Measurements from ENCODE around the gene MRFAP1.

Gene MRFAP1

DNA sequence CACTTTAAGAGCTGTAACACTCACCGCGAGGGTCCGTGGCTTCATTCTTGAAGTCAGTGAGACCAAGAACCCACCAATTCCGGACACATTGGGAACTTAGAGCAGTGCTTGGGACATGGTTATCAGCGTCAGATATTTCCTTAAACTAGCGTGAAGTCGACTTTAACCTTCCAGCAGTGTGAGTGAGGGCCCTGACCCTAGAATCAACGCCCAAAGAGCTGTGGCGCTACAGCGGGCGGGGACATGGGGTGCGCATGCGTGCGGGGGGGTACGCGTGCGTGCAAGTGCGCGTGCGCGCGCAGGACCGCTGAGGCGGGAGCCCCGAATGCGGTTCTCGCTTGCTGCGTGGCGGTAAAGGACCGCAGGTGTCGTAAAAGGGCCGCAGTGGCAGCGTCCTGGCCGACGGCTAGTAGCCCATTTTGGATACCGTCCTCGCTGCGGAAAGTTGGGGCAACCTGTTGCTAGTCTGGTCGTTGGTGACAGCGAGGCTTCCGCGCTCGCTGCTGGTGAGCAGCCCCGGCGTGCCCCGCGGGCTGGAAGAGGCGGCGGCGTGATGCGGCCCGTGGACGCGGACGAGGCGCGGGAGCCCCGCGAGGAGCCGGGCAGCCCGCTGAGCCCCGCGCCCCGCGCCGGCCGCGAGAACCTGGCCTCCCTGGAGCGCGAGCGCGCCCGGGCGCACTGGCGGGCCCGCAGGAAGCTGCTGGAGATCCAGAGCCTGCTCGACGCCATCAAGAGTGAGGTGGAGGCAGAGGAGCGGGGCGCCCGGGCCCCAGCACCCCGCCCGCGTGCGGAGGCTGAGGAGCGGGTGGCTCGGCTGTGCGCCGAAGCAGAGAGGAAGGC, 33.4 kb downstream of the MRFAP1 start:
- Mint-ChIP-seq H3K27ac (peak overlapping the region; percentile 94), H3K4me1 (peaks cover 44% of the 10 kb centered on the region), H3K36me3 (ENCODE audit: low read depth) (peaks cover 70% of the 10 kb centered on the region), H3K4me3 (peak overlapping the region; percentile 89), H3K9me3 (peaks cover 14% of the 10 kb centered on the region), H3K27me3 (ENCODE audit: low read depth, poor library complexity) (peaks cover 5% of the 10 kb centered on the region)
- TF ChIP-seq, protein P1, sequence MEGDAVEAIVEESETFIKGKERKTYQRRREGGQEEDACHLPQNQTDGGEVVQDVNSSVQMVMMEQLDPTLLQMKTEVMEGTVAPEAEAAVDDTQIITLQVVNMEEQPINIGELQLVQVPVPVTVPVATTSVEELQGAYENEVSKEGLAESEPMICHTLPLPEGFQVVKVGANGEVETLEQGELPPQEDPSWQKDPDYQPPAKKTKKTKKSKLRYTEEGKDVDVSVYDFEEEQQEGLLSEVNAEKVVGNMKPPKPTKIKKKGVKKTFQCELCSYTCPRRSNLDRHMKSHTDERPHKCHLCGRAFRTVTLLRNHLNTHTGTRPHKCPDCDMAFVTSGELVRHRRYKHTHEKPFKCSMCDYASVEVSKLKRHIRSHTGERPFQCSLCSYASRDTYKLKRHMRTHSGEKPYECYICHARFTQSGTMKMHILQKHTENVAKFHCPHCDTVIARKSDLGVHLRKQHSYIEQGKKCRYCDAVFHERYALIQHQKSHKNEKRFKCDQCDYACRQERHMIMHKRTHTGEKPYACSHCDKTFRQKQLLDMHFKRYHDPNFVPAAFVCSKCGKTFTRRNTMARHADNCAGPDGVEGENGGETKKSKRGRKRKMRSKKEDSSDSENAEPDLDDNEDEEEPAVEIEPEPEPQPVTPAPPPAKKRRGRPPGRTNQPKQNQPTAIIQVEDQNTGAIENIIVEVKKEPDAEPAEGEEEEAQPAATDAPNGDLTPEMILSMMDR (IDR thresholded peaks at IDR 0.05): no peak
- peak; percentile 90 for DNase-seq

DNA sequence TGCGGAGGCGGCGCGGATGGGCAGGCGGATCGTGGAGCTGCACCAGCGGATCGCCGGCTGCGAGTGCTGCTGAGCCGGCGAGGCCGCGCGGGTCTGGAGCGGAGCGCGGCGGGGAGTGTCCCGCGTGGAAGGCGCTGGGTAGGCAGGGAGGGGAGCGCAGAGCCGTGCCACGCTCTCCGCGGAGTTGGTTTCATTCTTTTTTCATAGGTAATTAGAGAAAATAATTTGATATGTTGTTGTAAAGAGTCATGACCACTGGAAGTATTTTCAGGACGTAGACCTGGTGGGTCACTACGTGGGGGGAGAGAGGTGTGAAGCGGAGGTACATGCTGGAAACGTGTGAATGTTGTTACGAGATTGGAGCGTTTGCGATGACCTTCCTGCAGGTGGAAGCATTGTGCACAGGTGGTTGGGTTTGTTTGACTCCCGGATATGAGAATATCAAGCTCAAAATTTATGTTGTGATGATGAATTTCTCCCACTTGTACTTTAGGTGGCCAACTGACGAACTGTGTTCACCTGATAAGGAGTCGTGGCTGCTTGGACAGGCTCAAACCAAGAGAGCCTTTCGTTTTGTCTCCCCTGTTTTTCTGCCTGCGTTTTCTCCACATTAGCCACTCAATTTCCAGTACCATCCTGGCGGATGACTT, 34.1 kb downstream of the MRFAP1 start:
- peaks cover 9% of the 10 kb centered on the region for H3K9me3 Mint-ChIP-seq

DNA sequence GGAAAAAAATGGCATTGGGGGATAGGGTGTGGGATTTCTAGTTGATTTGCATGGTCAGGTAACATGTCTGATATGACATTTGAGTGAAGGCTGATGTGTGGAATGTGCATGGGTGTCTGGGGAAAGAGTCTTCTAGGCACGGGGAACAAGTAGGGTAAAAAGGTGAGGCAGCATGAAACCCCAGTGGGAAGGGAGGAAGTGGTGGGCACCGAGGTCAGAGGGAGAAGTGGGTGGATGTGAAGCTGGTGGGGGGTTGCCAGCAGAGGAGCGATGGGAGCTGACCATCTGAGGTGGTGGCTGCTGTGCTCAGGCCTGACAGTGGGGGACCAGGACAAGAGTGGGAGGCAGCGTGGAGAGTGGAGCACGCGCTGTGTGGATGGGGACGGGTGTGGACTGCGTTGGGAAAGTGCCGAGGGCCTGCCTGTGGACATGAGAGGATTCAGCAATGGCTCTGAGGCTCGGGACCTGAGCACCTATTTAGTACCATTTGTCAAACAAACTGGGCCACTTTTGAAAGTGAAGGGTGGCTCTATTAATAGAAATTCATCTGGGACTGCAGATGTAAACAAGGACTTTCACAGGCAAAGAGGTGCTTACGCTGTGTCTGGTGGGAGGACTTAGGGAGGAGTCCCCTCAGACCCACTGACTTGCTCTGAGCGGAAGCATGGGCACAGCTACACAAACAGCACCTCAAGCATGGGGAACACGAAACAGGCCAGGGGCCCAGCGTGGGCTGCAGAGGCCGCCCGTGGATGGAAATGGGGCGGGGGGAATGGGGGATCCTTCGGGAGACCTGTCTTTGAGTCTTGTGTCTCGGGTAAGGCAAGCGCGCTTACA, 36.5 kb downstream of the MRFAP1 start:
- Mint-ChIP-seq H3K36me3 (ENCODE audit: low read depth) (peaks cover 66% of the 10 kb centered on the region), H3K27ac (peak overlapping the region; percentile 21)

More for the DNA sequence above, 34.1 kb downstream of the MRFAP1 start:
- H3K27me3 Mint-ChIP-seq (ENCODE audit: low read depth, poor library complexity): peaks cover 5% of the 10 kb centered on the region
- DNase-seq: no peak
- TF ChIP-seq, protein P1 (IDR thresholded peaks at IDR 0.05): peak; percentile 15
- peaks cover 44% of the 10 kb centered on the region for H3K4me1 Mint-ChIP-seq
- peaks cover 70% of the 10 kb centered on the region for H3K36me3 Mint-ChIP-seq (ENCODE audit: low read depth)
- H3K4me3 Mint-ChIP-seq: peak overlapping the region; percentile 89
- peak overlapping the region; percentile 57 for H3K27ac Mint-ChIP-seq

DNA sequence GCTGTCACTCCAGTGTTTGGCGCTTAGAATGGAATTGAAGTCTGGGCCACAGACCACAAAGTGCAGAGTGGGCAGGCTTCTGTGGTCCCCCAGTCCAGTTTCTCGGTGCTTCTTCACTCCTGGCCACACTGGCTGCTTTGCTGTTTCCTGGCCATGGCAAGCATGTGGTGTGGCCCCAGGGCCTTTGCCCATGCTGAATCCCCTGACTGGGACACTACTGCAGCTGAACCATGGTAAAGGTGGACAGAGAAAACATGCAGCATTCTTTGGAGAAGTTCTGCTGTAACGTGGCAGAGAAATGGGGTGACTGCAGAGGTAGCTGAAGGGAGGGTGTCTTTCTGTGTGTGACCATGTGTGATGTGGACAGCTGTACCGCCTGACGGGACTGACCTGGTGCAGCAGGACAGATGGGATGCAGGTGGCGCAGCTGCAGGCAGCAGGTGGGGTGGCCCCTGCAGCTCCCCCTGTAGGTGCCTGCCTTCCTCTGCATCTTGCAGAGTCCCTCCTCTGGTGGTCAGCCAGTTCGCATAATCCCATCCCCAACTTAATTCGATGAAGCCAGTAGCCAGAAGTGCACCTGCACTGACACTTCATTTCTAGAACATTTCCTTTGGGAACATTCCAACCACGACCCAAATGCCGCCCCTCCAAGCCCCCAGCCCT, 40.0 kb downstream of the MRFAP1 start:
- no peaks in the 10 kb centered on the region for H3K27me3 Mint-ChIP-seq (ENCODE audit: low read depth, poor library complexity)
- no peaks in the 10 kb centered on the region for H3K9me3 Mint-ChIP-seq
- peaks cover 24% of the 10 kb centered on the region for H3K4me1 Mint-ChIP-seq
- H3K27ac Mint-ChIP-seq: no peak overlapping the region
- H3K36me3 Mint-ChIP-seq (ENCODE audit: low read depth): peaks cover 56% of the 10 kb centered on the region
- H3K4me3 Mint-ChIP-seq: no peak overlapping the region
- DNase-seq: no peak
- TF ChIP-seq, protein P1 (IDR thresholded peaks at IDR 0.05): no peak

More for the DNA sequence above, 36.5 kb downstream of the MRFAP1 start:
- TF ChIP-seq, protein P1 (IDR thresholded peaks at IDR 0.05): no peak
- Mint-ChIP-seq H3K27me3 (ENCODE audit: low read depth, poor library complexity) (peaks cover 2% of the 10 kb centered on the region), H3K4me1 (peaks cover 44% of the 10 kb centered on the region), H3K4me3 (peak overlapping the region; percentile 89), H3K9me3 (peaks cover 6% of the 10 kb centered on the region)
- no peak for DNase-seq

DNA sequence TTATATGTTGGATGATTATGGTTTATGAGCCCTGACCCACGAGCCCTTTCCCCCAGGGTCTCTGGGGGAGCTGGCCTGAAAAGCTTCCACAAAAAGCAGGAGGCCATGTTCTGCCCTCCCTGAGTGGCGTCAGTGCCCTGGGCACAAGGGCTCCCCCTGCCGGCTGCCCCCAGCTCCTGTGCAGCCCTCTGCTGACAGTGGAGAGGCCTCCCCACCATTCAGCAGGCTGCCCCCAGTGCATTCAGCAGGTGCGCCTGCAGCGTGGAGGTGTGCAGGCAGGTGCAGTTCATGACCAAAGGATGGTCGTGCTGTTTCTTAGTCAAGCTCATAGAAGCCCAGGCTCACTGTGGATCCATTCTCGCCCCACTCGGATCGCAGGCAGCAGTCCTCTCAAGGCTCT, 40.7 kb downstream of the MRFAP1 start:
- no peak for DNase-seq
- H3K9me3 Mint-ChIP-seq: peaks cover 2% of the 10 kb centered on the region
- H3K27ac Mint-ChIP-seq: no peak overlapping the region
- TF ChIP-seq, protein P1 (IDR thresholded peaks at IDR 0.05): no peak
- H3K27me3 Mint-ChIP-seq (ENCODE audit: low read depth, poor library complexity): no peaks in the 10 kb centered on the region
- no peak overlapping the region for H3K4me3 Mint-ChIP-seq
- peaks cover 17% of the 10 kb centered on the region for H3K4me1 Mint-ChIP-seq
- H3K36me3 Mint-ChIP-seq (ENCODE audit: low read depth): peaks cover 49% of the 10 kb centered on the region

Data from nephron progenitor cell (in vitro differentiated cells).